Loucy (cell line): ENCODE data around the gene AGAP1.

Experiments used
- H2AFZ ChIP-seq: fragments of 200-600 bp; sonication (generic); 2 replicates; pipeline ENCODE4 v1.6.0; 2016; ENCODE audit warnings: antibody characterized with exemption, mild to moderate bottlenecking, low read length, moderate library complexity
- H3F3A ChIP-seq: fragments of 200-600 bp; 2 replicates; pipeline ENCODE4 v1.6.0; 2016; ENCODE audit warnings: antibody characterized with exemption, low read depth, mild to moderate bottlenecking
- H3K27me3 ChIP-seq: fragments of 200-600 bp; sonication (generic); 2 replicates; pipeline ENCODE4 v1.6.1; 2014; ENCODE audit warnings: low read length, mild to moderate bottlenecking; ENCODE audit not compliant: insufficient read depth, poor library complexity, severe bottlenecking
- H3K36me3 ChIP-seq: fragments of 200-600 bp; sonication (generic); 2 replicates; pipeline ENCODE4 v1.6.1; 2016; ENCODE audit warnings: low read length; ENCODE audit not compliant: insufficient read depth
- H3K4me1 ChIP-seq: fragments of 200-600 bp; sonication (generic); 2 replicates; pipeline ENCODE4 v1.5.1; 2014; ENCODE audit warnings: low read length, mild to moderate bottlenecking; ENCODE audit not compliant: insufficient read depth, poor library complexity, severe bottlenecking
- H3K4me2 ChIP-seq: fragments of 200-600 bp; sonication (generic); 2 replicates; pipeline ENCODE4 v1.6.0; 2014; ENCODE audit warnings: antibody characterized with exemption, low read length, low read depth, mild to moderate bottlenecking; ENCODE audit not compliant: poor library complexity, severe bottlenecking
- H3K4me3 ChIP-seq: fragments of 200-600 bp; sonication (generic); 2 replicates; pipeline ENCODE4 v1.5.1; 2014; ENCODE audit warnings: low read length, mild to moderate bottlenecking, mixed read lengths; ENCODE audit not compliant: poor library complexity, severe bottlenecking
- H3K79me2 ChIP-seq: fragments of 200-600 bp; sonication (generic); 2 replicates; pipeline ENCODE4 v1.6.1; 2014; ENCODE audit warnings: low read length; ENCODE audit not compliant: insufficient read depth
- H3K9ac ChIP-seq: fragments of 200-600 bp; sonication (generic); 2 replicates; pipeline ENCODE4 v1.6.0; 2014; ENCODE audit warnings: mild to moderate bottlenecking, low read depth, low read length, moderate library complexity; ENCODE audit not compliant: poor library complexity, severe bottlenecking
- H3K9me2 ChIP-seq: fragments of 200-600 bp; sonication (generic); replicated peaks from 2 replicates; pipeline ENCODE4 v1.6.1; 2016; ENCODE audit warnings: low read depth, low read length, mixed read lengths
- H3K9me3 ChIP-seq: fragments of 200-600 bp; sonication (generic); 2 replicates; pipeline ENCODE4 v1.6.1; 2014; ENCODE audit warnings: mild to moderate bottlenecking, antibody characterized with exemption, low read length, low read depth; ENCODE audit not compliant: insufficient read depth
- H4K20me1 ChIP-seq: fragments of 200-600 bp; sonication (generic); 2 replicates; pipeline ENCODE4 v1.6.0; 2014; ENCODE audit warnings: antibody characterized with exemption, low read length, mild to moderate bottlenecking; ENCODE audit not compliant: insufficient read depth, poor library complexity, severe bottlenecking
- CTCF ChIP-seq: fragments of 200-600 bp; sonication (generic); conservative IDR thresholded peaks from 2 replicates; pipeline ENCODE4 v1.5.1; 2014; ENCODE audit warnings: mild to moderate bottlenecking, antibody characterized with exemption, low read length
- EZH2phosphoT487 ChIP-seq: fragments of 200-600 bp; IDR thresholded peaks from 2 replicates; pipeline ENCODE4 v1.6.1; 2018; ENCODE audit warnings: antibody characterized with exemption, mild to moderate bottlenecking, moderate library complexity, borderline replicate concordance

The AGAP1 gene

GRCh38 chr2:235703711-235704295, 210.0 kb downstream of the AGAP1 start:
- Histone ChIP-seq H3K4me1 (no peaks in the 10 kb centered on the region), H3K9ac (no peak overlapping the region), H3K4me3 (no peak overlapping the region), H4K20me1 (no peaks in the 10 kb centered on the region), H3K4me2 (no peak overlapping the region), H3F3A (no peaks in the 10 kb centered on the region), H2AFZ (no peak overlapping the region), H3K9me2 (no peaks in the 10 kb centered on the region), H3K36me3 (no peaks in the 10 kb centered on the region), H3K27me3 (no peaks in the 10 kb centered on the region), H3K9me3 (no peaks in the 10 kb centered on the region), H3K79me2 (peaks cover 46% of the 10 kb centered on the region; the same call in 1 of the 2 replicates)
- TF ChIP-seq CTCF = no peak
- no peak for TF ChIP-seq EZH2phosphoT487

DNA sequence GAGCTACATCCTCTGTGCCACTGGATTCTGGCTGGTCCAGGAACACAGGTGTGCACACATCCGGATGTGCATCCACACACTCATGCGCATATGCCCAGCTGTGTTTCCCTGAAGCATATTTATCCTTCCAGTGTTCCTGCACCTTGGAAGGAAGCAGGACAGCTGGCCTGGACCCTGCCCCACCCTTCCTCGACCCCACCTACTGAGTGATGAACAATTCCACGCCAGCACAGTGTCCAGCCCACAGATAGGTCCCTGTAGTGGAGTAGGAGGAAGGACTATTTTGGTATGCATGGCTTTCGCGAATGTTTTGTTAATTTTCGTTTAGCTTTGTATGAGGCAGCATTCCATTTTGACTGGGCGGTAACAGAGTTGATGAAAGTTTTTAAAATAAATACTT, 211.5 kb downstream of the AGAP1 start:
- H3K27me3 ChIP-seq = no peaks in the 10 kb centered on the region
- H3K4me2 ChIP-seq = no peak overlapping the region
- peaks cover 32% of the 10 kb centered on the region; the same call in 1 of the 2 replicates for H3K79me2 ChIP-seq
- TF ChIP-seq EZH2phosphoT487 (no peak), CTCF (no peak)
- H3K36me3 ChIP-seq = no peaks in the 10 kb centered on the region; the same call in 1 of the 2 replicates
- no peaks in the 10 kb centered on the region for H3K9me2 ChIP-seq
- H3K4me1 ChIP-seq = no peaks in the 10 kb centered on the region
- H4K20me1 ChIP-seq = no peaks in the 10 kb centered on the region
- no peaks in the 10 kb centered on the region for H3F3A ChIP-seq
- no peak overlapping the region for H3K9ac ChIP-seq
- no peaks in the 10 kb centered on the region for H3K9me3 ChIP-seq
- H2AFZ ChIP-seq = no peak overlapping the region
- no peak overlapping the region for H3K4me3 ChIP-seq

- H3K9ac ChIP-seq = no peak overlapping the region
- no peak overlapping the region for H3K4me2 ChIP-seq
- H3K4me3 ChIP-seq = no peak overlapping the region
- no peak overlapping the region for H2AFZ ChIP-seq
- no peaks in the 10 kb centered on the region for H3F3A ChIP-seq
- no peaks in the 10 kb centered on the region for H3K4me1 ChIP-seq
- no peaks in the 10 kb centered on the region for H3K9me3 ChIP-seq
- H4K20me1 ChIP-seq = no peaks in the 10 kb centered on the region
- H3K36me3 ChIP-seq = peaks cover 9% of the 10 kb centered on the region; the same call in 1 of the 2 replicates
- peaks cover 25% of the 10 kb centered on the region; the same call in 1 of the 2 replicates for H3K79me2 ChIP-seq
- H3K9me2 ChIP-seq = no peaks in the 10 kb centered on the region
- H3K27me3 ChIP-seq = no peaks in the 10 kb centered on the region
- TF ChIP-seq EZH2phosphoT487 = no peak
- no peak for TF ChIP-seq CTCF
Measured at GRCh38 chr2:235706506-235706905, 212.7 kb downstream of the AGAP1 start.
